Mammary microvascular endothelial cell (primary cell): ENCODE data around the gene TEX30. TPM values are rescaled to one million over a fixed set of nuclear protein-coding genes. Genes with fewer than 3 reads are reported as not detected.

Source experiments
- total RNA-seq: library from RNA; depleted of rRNA; stranded (reverse); fragments of >200 nt; gene quantifications from 2 replicates; pipeline ENCODE4 v1.2.3, GENCODE V29; 2015

The TEX30 gene
- total RNA-seq = 35.4 and 38.5 TPM in 2 replicates

GRCh38 chr13:102773441-102774213 lies at the start of gene TEX30:
TEX30 (minus strand) TSS chr13:102773786; CDS start chr13:102770026, 3,760 bp downstream.

GRCh38 chr13:102798581-102799425 lies 25.2 kb upstream of the TEX30 start, which contains the start of the genes BIVM and POGLUT2:
BIVM (plus strand) TSS chr13:102799119; CDS start chr13:102807268, 8,149 bp downstream.
POGLUT2 (minus strand) TSS chr13:102798976; CDS start chr13:102798670, 306 bp downstream.

Other genes starting within 250 kb of the TEX30 start
- 47.8 and 49.8 TPM in 2 replicates for gene TPP2, start 176.8 kb downstream of the TEX30 start, total RNA-seq
- gene METTL21C, start 78.7 kb downstream of the TEX30 start, total RNA-seq = not detected in 2 replicates
- 18.5 and 20.1 TPM in 2 replicates for gene POGLUT2, start 25.2 kb upstream of the TEX30 start, total RNA-seq
- 11.3 and 18.1 TPM in 2 replicates for gene BIVM, start 25.3 kb upstream of the TEX30 start, total RNA-seq
- gene ERCC5, start 72.2 kb upstream of the TEX30 start, total RNA-seq = 29.6 and 34.3 TPM in 2 replicates